Endothelial cell of umbilical vein (primary cell): ENCODE measurements around the gene ATP1A4. TPM values are rescaled to one million over a fixed set of nuclear protein-coding genes. Genes with fewer than 3 reads are reported as not detected.

ENCODE experiments used
- BruUV-seq: library from RNA; stranded (reverse); fragments of 400-500 nt; replicated peaks from 2 replicates; lab custom pipeline; 2021; lab: Mats Ljungman, UMichigan
- CTCF ChIA-PET: fragments of 300-600, 350-600 bp; sonication (Branson Sonifier 250); formaldehyde crosslinking; loops from one replicate; lab custom pipeline; 2021; ENCODE audit warnings: antibody characterized with exemption, inconsistent platforms; lab: Charles Lee
- POLR2A ChIA-PET: fragments of 300-600, 350-600 bp; sonication (Branson Sonifier 250); formaldehyde crosslinking; loops from one replicate; lab custom pipeline; 2021; ENCODE audit warnings: antibody characterized with exemption, inconsistent platforms; lab: Charles Lee
- DNase-seq: peaks from one replicate; pipeline ENCODE4 v3.0.0-alpha.2; 2011; ENCODE audit warnings: low read depth, low spot score
- FAIRE-seq: peaks from 2 replicates; lab custom pipeline; 2011; peaks lifted over from hg19 to GRCh38; lab: Jason Lieb, UNC
- H2AFZ ChIP-seq: 2 replicates; pipeline ENCODE4 v1.6.0; 2012; ENCODE audit warnings: low read depth, low read length, control low read depth, inconsistent platforms
- H3K27ac ChIP-seq: 2 replicates; pipeline ENCODE4 v1.5.1; 2011; ENCODE audit warnings: low read depth, mild to moderate bottlenecking, control low read depth, low read length, moderate library complexity; ENCODE audit not compliant: insufficient read depth
- H3K27me3 ChIP-seq, 2 experiments: 2 replicates each; pipeline versions ENCODE4 v1.6.0 to v1.6.1; 2011; ENCODE audit warnings: low read length in 2 of 2, mixed read lengths in 1 of 2; ENCODE audit not compliant: control insufficient read depth in 2 of 2, insufficient read depth in 2 of 2
- H3K36me3 ChIP-seq, 2 experiments: 2 replicates in 1 of 2; 3 replicates in 1 of 2; pipeline ENCODE4 v1.5.1; 2011; ENCODE audit warnings: low read length in 2 of 2, mild to moderate bottlenecking in 1 of 2, moderate library complexity in 1 of 2; ENCODE audit not compliant: control insufficient read depth in 2 of 2, insufficient read depth in 2 of 2; ENCODE audit errors: extremely low read depth in 1 of 2
- H3K4me1 ChIP-seq: 3 replicates; pipeline ENCODE4 v1.5.1; 2011; ENCODE audit warnings: mild to moderate bottlenecking, low read length; ENCODE audit not compliant: control insufficient read depth, insufficient read depth; ENCODE audit errors: extremely low read depth
- H3K4me2 ChIP-seq: 2 replicates; pipeline ENCODE4 v1.6.1; 2011; ENCODE audit warnings: low read length, control low read depth, mixed read lengths; ENCODE audit not compliant: insufficient read depth
- H3K4me3 ChIP-seq, 3 experiments: fragments of 200-600 bp in 1 of 3; sonication (generic), shearing (Covaris generic) in 1 of 3; replicated peaks in 1 of 3; 2 replicates each; pipeline ENCODE4 v1.5.1; 2011 to 2016; ENCODE audit warnings: control low read depth in 3 of 3, low read length in 3 of 3, mild to moderate bottlenecking in 2 of 3, inconsistent platforms in 1 of 3, low read depth in 1 of 3, moderate library complexity in 1 of 3; ENCODE audit not compliant: insufficient read depth in 1 of 3
- H3K79me2 ChIP-seq: 2 replicates; pipeline ENCODE4 v1.6.0; 2012; ENCODE audit warnings: low read length, inconsistent platforms; ENCODE audit not compliant: control insufficient read depth, insufficient read depth
- H3K9ac ChIP-seq: replicated peaks from 2 replicates; pipeline ENCODE3; 2011; ENCODE audit warnings: low read length, control low read depth; ENCODE audit not compliant: insufficient read depth; ENCODE audit errors: extremely low read depth
- H3K9me1 ChIP-seq: replicated peaks from 3 replicates; pipeline ENCODE4 v1.6.0; 2011; ENCODE audit warnings: mild to moderate bottlenecking, low read length; ENCODE audit not compliant: control insufficient read depth, insufficient read depth; ENCODE audit errors: extremely low read depth
- H3K9me3 ChIP-seq: replicated peaks from 2 replicates; pipeline ENCODE4 v1.5.1; 2012; ENCODE audit warnings: low read length, inconsistent platforms; ENCODE audit not compliant: control insufficient read depth, insufficient read depth
- H4K20me1 ChIP-seq: replicated peaks from 2 replicates; pipeline ENCODE3; 2011; ENCODE audit warnings: mild to moderate bottlenecking, low read length; ENCODE audit not compliant: control insufficient read depth, insufficient read depth; ENCODE audit errors: extremely low read depth
- EZH2 ChIP-seq: IDR thresholded peaks from 2 replicates; pipeline ENCODE4 v1.6.1; 2012; ENCODE audit warnings: borderline replicate concordance, low read depth, mild to moderate bottlenecking, moderate library complexity, low read length, inconsistent platforms; ENCODE audit not compliant: severe bottlenecking
- FOS ChIP-seq: IDR thresholded peaks from 2 replicates; pipeline ENCODE4 v1.6.1; 2011; ENCODE audit warnings: mild to moderate bottlenecking, low read length, moderate library complexity, borderline replicate concordance; ENCODE audit not compliant: insufficient read depth
- GATA2 ChIP-seq: IDR thresholded peaks from 2 replicates; pipeline ENCODE4 v1.7.0; 2011; ENCODE audit warnings: low read depth, mild to moderate bottlenecking, moderate library complexity, mixed read lengths, low read length; ENCODE audit not compliant: insufficient read length, insufficient read depth
- JUN ChIP-seq: IDR thresholded peaks from 2 replicates; pipeline ENCODE4 v1.6.1; 2011; ENCODE audit warnings: borderline replicate concordance, low read depth; ENCODE audit not compliant: insufficient read length, insufficient read depth
- MYC ChIP-seq: IDR thresholded peaks from one replicate; pipeline ENCODE4 v1.6.1; 2011; ENCODE audit warnings: mild to moderate bottlenecking, low read depth, low read length
- POLR2A ChIP-seq: IDR thresholded peaks from 2 replicates; pipeline ENCODE4 v1.6.1; 2012; ENCODE audit warnings: low read depth, mild to moderate bottlenecking, control low read depth, low read length
- POLR2AphosphoS5 ChIP-seq: IDR thresholded peaks from 2 replicates; pipeline ENCODE4 v1.6.1; 2012; ENCODE audit warnings: low read depth, mild to moderate bottlenecking, control low read depth, low read length, moderate library complexity; ENCODE audit not compliant: insufficient read depth
- dilution Hi-C: fragments of 300-500 bp; cut with MboI; formaldehyde crosslinking; loops from one replicate; pipeline ENCODE4 v1.15.0; 2019; ENCODE audit warnings: low sequenced_read_pairs; ENCODE audit not compliant: extremely low pct_ligation_motif_present
- intact Hi-C: fragments of 100-400 bp; cut with micrococcal nuclease; formaldehyde crosslinking; loops from one replicate; pipeline ENCODE4 v1.10.0; 2022
- polyA plus RNA-seq, 4 experiments: library from polyadenylated mRNA; depleted of rRNA in 3 of 4; stranded (reverse) in 3 of 4; unstranded in 1 of 4; fragments of >200 nt; gene quantifications; 2 replicates each; pipeline versions ENCODE4 v1.2.1 to v1.2.3, GENCODE V29; 2011 to 2012; ENCODE audit warnings: missing spikeins in 1 of 4
- total RNA-seq: library from RNA; stranded (reverse); gene quantifications from 2 replicates; pipeline ENCODE4 v1.2.3, GENCODE V29; 2021
- TF ChIP-seq, protein P1 (sequence below): IDR thresholded peaks from 2 replicates; pipeline ENCODE4 v1.6.1; 2011; ENCODE audit not compliant: insufficient read depth, insufficient read length
- TF ChIP-seq, protein P2 (sequence below), 2 donors: IDR thresholded peaks; 1 replicate in 1 of 2; 2 replicates in 1 of 2; pipeline ENCODE4 v1.5.1; 2011; ENCODE audit warnings: low read length in 2 of 2, mild to moderate bottlenecking in 2 of 2, moderate library complexity in 2 of 2, control low read depth in 1 of 2, inconsistent platforms in 1 of 2, low read depth in 1 of 2; ENCODE audit not compliant: insufficient read depth in 1 of 2; ENCODE audit errors: extremely low read depth in 1 of 2

The ATP1A4 gene
- total and polyA plus RNA-seq, 2 donors (not counting 3 experiments of a cell fraction or from before 2014, with no cell fraction given), result not detected

DNA sequence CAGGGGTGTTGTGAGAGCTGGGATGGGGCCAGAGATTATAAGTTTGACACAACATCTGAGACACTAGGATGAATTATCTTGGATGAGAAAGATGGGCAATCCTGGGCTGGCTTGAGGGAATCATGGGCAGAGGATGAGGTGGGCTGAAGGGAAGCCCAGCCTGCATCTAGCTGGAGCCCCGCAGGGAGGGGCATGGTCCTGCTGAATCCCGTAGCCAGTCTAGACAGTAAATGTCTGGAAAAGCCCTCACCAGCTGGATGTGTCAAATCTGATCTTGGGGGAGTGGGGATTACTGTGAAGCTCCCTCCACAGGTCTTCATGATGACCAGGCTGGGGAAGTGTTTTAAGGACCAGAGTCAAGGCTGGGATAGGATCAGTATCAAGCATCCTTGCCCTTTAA lies 35.3 kb downstream of the ATP1A4 start:
- no peak for FAIRE-seq

More for the DNA sequence above, 35.3 kb downstream of the ATP1A4 start:
- H4K20me1 ChIP-seq, result no peaks in the 10 kb centered on the region
- no peaks in the 10 kb centered on the region for H3K9me1 ChIP-seq
- H3K36me3 ChIP-seq, result no peaks in the 10 kb centered on the region
- H3K9ac ChIP-seq, result no peak overlapping the region
- H3K79me2 ChIP-seq, result no peaks in the 10 kb centered on the region
- H2AFZ ChIP-seq, result no peak overlapping the region
- H3K4me2 ChIP-seq, result no peak overlapping the region
- no peak overlapping the region for H3K4me3 ChIP-seq
- BruUV-seq, result no TSS peak
- peaks cover 0 to 4% of the 10 kb centered on the region in 2 experiments for H3K27me3 ChIP-seq
- dilution Hi-C loops, result no loop called here
- intact Hi-C loops, result no loop called here
- TF ChIP-seq, protein P1, sequence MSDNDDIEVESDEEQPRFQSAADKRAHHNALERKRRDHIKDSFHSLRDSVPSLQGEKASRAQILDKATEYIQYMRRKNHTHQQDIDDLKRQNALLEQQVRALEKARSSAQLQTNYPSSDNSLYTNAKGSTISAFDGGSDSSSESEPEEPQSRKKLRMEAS, result no peak
- TF ChIP-seq MYC, result no peak
- no peak for TF ChIP-seq JUN
- TF ChIP-seq EZH2, result no peak
- no peak for TF ChIP-seq POLR2A
- TF ChIP-seq, protein P2, sequence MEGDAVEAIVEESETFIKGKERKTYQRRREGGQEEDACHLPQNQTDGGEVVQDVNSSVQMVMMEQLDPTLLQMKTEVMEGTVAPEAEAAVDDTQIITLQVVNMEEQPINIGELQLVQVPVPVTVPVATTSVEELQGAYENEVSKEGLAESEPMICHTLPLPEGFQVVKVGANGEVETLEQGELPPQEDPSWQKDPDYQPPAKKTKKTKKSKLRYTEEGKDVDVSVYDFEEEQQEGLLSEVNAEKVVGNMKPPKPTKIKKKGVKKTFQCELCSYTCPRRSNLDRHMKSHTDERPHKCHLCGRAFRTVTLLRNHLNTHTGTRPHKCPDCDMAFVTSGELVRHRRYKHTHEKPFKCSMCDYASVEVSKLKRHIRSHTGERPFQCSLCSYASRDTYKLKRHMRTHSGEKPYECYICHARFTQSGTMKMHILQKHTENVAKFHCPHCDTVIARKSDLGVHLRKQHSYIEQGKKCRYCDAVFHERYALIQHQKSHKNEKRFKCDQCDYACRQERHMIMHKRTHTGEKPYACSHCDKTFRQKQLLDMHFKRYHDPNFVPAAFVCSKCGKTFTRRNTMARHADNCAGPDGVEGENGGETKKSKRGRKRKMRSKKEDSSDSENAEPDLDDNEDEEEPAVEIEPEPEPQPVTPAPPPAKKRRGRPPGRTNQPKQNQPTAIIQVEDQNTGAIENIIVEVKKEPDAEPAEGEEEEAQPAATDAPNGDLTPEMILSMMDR (IDR thresholded peaks at IDR 0.05; ENCODE audit: extremely low read depth in 1 of 2, insufficient read depth in 1 of 2, low read depth in 1 of 2, low read length in 2 of 2), result no peak
- TF ChIP-seq FOS, result no peak
- TF ChIP-seq GATA2, result no peak
- no peak for TF ChIP-seq POLR2AphosphoS5
- no peak for DNase-seq
- H3K4me1 ChIP-seq, result peaks cover 5% of the 10 kb centered on the region
- ChIA-PET POLR2A (no interaction called here), CTCF (interaction anchor here (0.7 to 1.7 kb wide), 4 partner anchors 33 to 190 kb away, joined by 3 to 4 read pairs (median 4); no protein-coding TSS in a partner anchor)
- H3K27ac ChIP-seq, result no peak overlapping the region
- H3K9me3 ChIP-seq, result no peaks in the 10 kb centered on the region
